Panc1 (cell line): ENCODE measurements around the gene APOL2. TPM values are rescaled to one million over a fixed set of nuclear protein-coding genes. Genes with fewer than 3 reads are reported as not detected.
"Not testable (repeated sequence)": the region's sequence is repeated elsewhere in the genome, so short reads cannot be mapped to it uniquely, and the experiment has no call there.

Experiments
- ATAC-seq: fragments of 200-7000 bp; cut with Tn5 transposase; 2 replicates; pipeline ENCODE4 v1.9.1; 2020; ENCODE audit warnings: mild to moderate bottlenecking, moderate library complexity
- BruUV-seq: library from RNA; stranded (reverse); fragments of 400-500 nt; replicated peaks from 2 replicates; lab custom pipeline; 2021; lab: Mats Ljungman, UMichigan
- CTCF ChIA-PET: fragments of 300-600 bp; sonication (Branson Sonifier 250); formaldehyde crosslinking; loops from one replicate; lab custom pipeline; 2022; ENCODE audit warnings: antibody characterized with exemption; lab: Charles Lee
- POLR2A ChIA-PET: fragments of 300-600 bp; sonication (Branson Sonifier 250); formaldehyde crosslinking; loops from one replicate; lab custom pipeline; 2022; ENCODE audit warnings: antibody characterized with exemption; lab: Charles Lee
- DNase-seq: peaks from one replicate; pipeline ENCODE4 v3.0.0-alpha.2; 2010; ENCODE audit warnings: low read depth, low spot score
- H3K27ac ChIP-seq: 2 replicates; pipeline ENCODE4 v1.5.1; 2011; ENCODE audit warnings: mild to moderate bottlenecking, low read length, inconsistent platforms
- H3K27me3 ChIP-seq: fragments of 200-500 bp; sonication (Bioruptor generic); 2 replicates; pipeline ENCODE4 v1.6.0; 2014; ENCODE audit warnings: low read length, inconsistent platforms; ENCODE audit not compliant: control insufficient read depth, insufficient read depth
- H3K36me3 ChIP-seq: fragments of 200-500 bp; sonication (Bioruptor generic); 2 replicates; pipeline ENCODE4 v1.5.1; 2014; ENCODE audit warnings: inconsistent platforms, mild to moderate bottlenecking, low read length, moderate library complexity; ENCODE audit not compliant: control insufficient read depth, insufficient read depth
- H3K4me1 ChIP-seq: 2 replicates; pipeline ENCODE4 v1.5.1; 2011; ENCODE audit warnings: inconsistent platforms, mild to moderate bottlenecking, low read length, moderate library complexity; ENCODE audit not compliant: control insufficient read depth, insufficient read depth
- H3K4me3 ChIP-seq, 2 experiments: 2 replicates each; pipeline ENCODE4 v1.5.1; 2011 to 2012; ENCODE audit warnings: low read depth in 2 of 2, low read length in 2 of 2, mild to moderate bottlenecking in 2 of 2, inconsistent platforms in 1 of 2, moderate library complexity in 1 of 2
- H3K9me3 ChIP-seq: fragments of 200-500 bp; sonication (Bioruptor generic); 2 replicates; pipeline ENCODE4 v1.5.1; 2014; ENCODE audit warnings: low read depth, mild to moderate bottlenecking, inconsistent platforms, low read length, moderate library complexity; ENCODE audit not compliant: control insufficient read depth, insufficient read depth
- CTCF ChIP-seq: fragments of 450-650 bp; IDR thresholded peaks from 2 replicates; pipeline ENCODE4 v1.5.1; 2017; ENCODE audit warnings: mild to moderate bottlenecking
- POLR2AphosphoS5 ChIP-seq: IDR thresholded peaks from 2 replicates; pipeline ENCODE4 v1.6.1; 2012; ENCODE audit warnings: mild to moderate bottlenecking, low read depth, low read length, moderate library complexity
- REST ChIP-seq, 2 experiments: IDR thresholded peaks; 2 replicates each; pipeline ENCODE4 v1.6.1; 2011 to 2012; ENCODE audit warnings: low read depth in 2 of 2, control low read depth in 1 of 2, low read length in 1 of 2, mild to moderate bottlenecking in 1 of 2, moderate library complexity in 1 of 2; ENCODE audit not compliant: insufficient read depth in 1 of 2
- SIN3A ChIP-seq: IDR thresholded peaks from 2 replicates; pipeline ENCODE4 v1.6.1; 2012; ENCODE audit warnings: low read depth, mild to moderate bottlenecking, low read length, moderate library complexity, borderline replicate concordance; ENCODE audit not compliant: insufficient read depth
- TCF7L2 ChIP-seq: IDR thresholded peaks from 2 replicates; pipeline ENCODE4 v1.6.1; 2011; ENCODE audit warnings: mild to moderate bottlenecking, low read depth, low read length, inconsistent platforms
- in situ Hi-C: cut with HindIII; loops from 2 replicates; pipeline ENCODE4 v1.10.0; 2016; ENCODE audit warnings: low sequenced_read_pairs, low pct_unique_long_range_greater_than_20kb
- intact Hi-C: fragments of 100-400 bp; cut with micrococcal nuclease; formaldehyde crosslinking; loops from one replicate; pipeline ENCODE4 v1.10.0; 2022; ENCODE audit not compliant: unreplicated experiment
- total RNA-seq: library from RNA; stranded (reverse); gene quantifications from one replicate; pipeline ENCODE4 v1.2.1, GENCODE V29; 2021; ENCODE audit not compliant: unreplicated experiment

The APOL2 gene
- total RNA-seq, 1 experiment from 2014 or later = 34.4 TPM

GRCh38 chr22:36263216-36263673, 23.9 kb upstream of the APOL2 start:
- CTCF ChIA-PET, H3K27me3 ChIP-seq, H3K9me3 ChIP-seq, H3K36me3 ChIP-seq, BruUV-seq, H3K4me1 ChIP-seq, H3K27ac ChIP-seq, DNase-seq, ATAC-seq, POLR2A ChIA-PET, intact Hi-C loops, in situ Hi-C loops, H3K4me3 ChIP-seq: not testable (repeated sequence)

GRCh38 chr22:36262307-36262706, 23.0 kb upstream of the APOL2 start:
- BruUV-seq, H3K9me3 ChIP-seq, POLR2A ChIA-PET, H3K27ac ChIP-seq, H3K4me3 ChIP-seq, H3K4me1 ChIP-seq, intact Hi-C loops, CTCF ChIA-PET, in situ Hi-C loops, H3K27me3 ChIP-seq, H3K36me3 ChIP-seq, DNase-seq, ATAC-seq: not testable (repeated sequence)

- H3K27ac ChIP-seq, DNase-seq, CTCF ChIA-PET, H3K27me3 ChIP-seq, POLR2A ChIA-PET, H3K9me3 ChIP-seq, BruUV-seq, H3K36me3 ChIP-seq, intact Hi-C loops, H3K4me1 ChIP-seq, in situ Hi-C loops, H3K4me3 ChIP-seq, ATAC-seq: not testable (repeated sequence)
Measured at GRCh38 chr22:36261675-36262074, 22.3 kb upstream of the APOL2 start.

- in situ Hi-C loops = no loop called here
- no peaks in the 10 kb centered on the region for H3K4me1 ChIP-seq
- no peaks in the 10 kb centered on the region for H3K36me3 ChIP-seq
- H3K9me3 ChIP-seq = no peaks in the 10 kb centered on the region
- no peaks in the 10 kb centered on the region for H3K27me3 ChIP-seq
- ATAC-seq (no peak), DNase-seq (no peak)
- TF ChIP-seq CTCF (no peak), TCF7L2 (no peak), REST (IDR thresholded peaks at IDR 0.05; ENCODE audit: insufficient read depth in 1 of 2, low read depth in 2 of 2, low read length in 1 of 2) (no peak), POLR2AphosphoS5 (no peak), SIN3A (no peak)
- ChIA-PET POLR2A (no interaction called here), CTCF (no interaction called here)
- no TSS peak for BruUV-seq
- no peak overlapping the region for H3K27ac ChIP-seq
- no peak overlapping the region for H3K4me3 ChIP-seq
- intact Hi-C loops = no loop called here
Measured at GRCh38 chr22:36259615-36260300, 20.4 kb upstream of the APOL2 start.
